ENCODE data around the gene MEPE.

The MEPE gene

GRCh38 chr4:87863486-87863885 lies 30.7 kb downstream of the MEPE start:
- no peaks in the 10 kb centered on the region for H3K27me3 Mint-ChIP-seq (ENCODE audit: low read depth)
- no peak for TF ChIP-seq CTCF (IDR thresholded peaks at IDR 0.05; ENCODE audit: unreplicated experiment in 3 of 3)
- H3K4me1 Mint-ChIP-seq = peaks cover 13% of the 10 kb centered on the region

GRCh38 chr4:87864321-87864720 lies 31.6 kb downstream of the MEPE start:
- Mint-ChIP-seq H3K4me1 (peaks cover 13% of the 10 kb centered on the region), H3K27ac (peak overlapping the region in 2 of 3 experiments; percentile 43), H3K4me3 (no peak overlapping the region), H3K9me3 (no peaks in the 10 kb centered on the region), H3K36me3 (ENCODE audit: low read depth) (no peaks in the 10 kb centered on the region), H3K27me3 (ENCODE audit: low read depth) (no peaks in the 10 kb centered on the region)
- TF ChIP-seq CTCF (IDR thresholded peaks at IDR 0.05; ENCODE audit: unreplicated experiment in 3 of 3) = no peak

More at GRCh38 chr4:87863486-87863885, 30.7 kb downstream of the MEPE start:
- H3K4me3 Mint-ChIP-seq = no peak overlapping the region
- H3K9me3 Mint-ChIP-seq = no peaks in the 10 kb centered on the region
- no peaks in the 10 kb centered on the region for H3K36me3 Mint-ChIP-seq (ENCODE audit: low read depth)
- no peak overlapping the region for H3K27ac Mint-ChIP-seq

- peaks cover 13% of the 10 kb centered on the region for H3K4me1 Mint-ChIP-seq
- TF ChIP-seq CTCF (IDR thresholded peaks at IDR 0.05; ENCODE audit: unreplicated experiment in 3 of 3) = no peak
- no peaks in the 10 kb centered on the region for H3K36me3 Mint-ChIP-seq (ENCODE audit: low read depth)
- no peaks in the 10 kb centered on the region for H3K27me3 Mint-ChIP-seq (ENCODE audit: low read depth)
- H3K27ac Mint-ChIP-seq = peak overlapping the region; percentile 11 to 44 (median 43)
- H3K4me3 Mint-ChIP-seq = no peak overlapping the region
- H3K9me3 Mint-ChIP-seq = no peaks in the 10 kb centered on the region
Observed at GRCh38 chr4:87865288-87865687, 32.5 kb downstream of the MEPE start.

- no peaks in the 10 kb centered on the region for H3K27me3 Mint-ChIP-seq (ENCODE audit: low read depth)
- no peaks in the 10 kb centered on the region for H3K36me3 Mint-ChIP-seq (ENCODE audit: low read depth)
- H3K4me3 Mint-ChIP-seq = no peak overlapping the region
- no peak for TF ChIP-seq CTCF (IDR thresholded peaks at IDR 0.05; ENCODE audit: unreplicated experiment in 3 of 3)
- H3K4me1 Mint-ChIP-seq = peaks cover 13% of the 10 kb centered on the region
- no peaks in the 10 kb centered on the region for H3K9me3 Mint-ChIP-seq
- H3K27ac Mint-ChIP-seq = peak overlapping the region in 2 of 3 experiments; percentile 43 to 55
Observed at GRCh38 chr4:87865960-87866598, 33.3 kb downstream of the MEPE start.

- Mint-ChIP-seq H3K27ac (no peak overlapping the region), H3K4me1 (peaks cover 13% of the 10 kb centered on the region), H3K27me3 (ENCODE audit: low read depth) (no peaks in the 10 kb centered on the region), H3K4me3 (no peak overlapping the region), H3K9me3 (no peaks in the 10 kb centered on the region), H3K36me3 (ENCODE audit: low read depth) (no peaks in the 10 kb centered on the region)
- no peak for TF ChIP-seq CTCF (IDR thresholded peaks at IDR 0.05; ENCODE audit: unreplicated experiment in 3 of 3)
Observed at GRCh38 chr4:87868522-87868921, 35.8 kb downstream of the MEPE start.

- H3K4me3 Mint-ChIP-seq = no peak overlapping the region
- no peaks in the 10 kb centered on the region for H3K36me3 Mint-ChIP-seq (ENCODE audit: low read depth)
- no peak overlapping the region for H3K27ac Mint-ChIP-seq
- H3K27me3 Mint-ChIP-seq (ENCODE audit: low read depth) = no peaks in the 10 kb centered on the region
- TF ChIP-seq CTCF (IDR thresholded peaks at IDR 0.05; ENCODE audit: unreplicated experiment in 3 of 3) = no peak
- H3K9me3 Mint-ChIP-seq = no peaks in the 10 kb centered on the region
- H3K4me1 Mint-ChIP-seq = no peaks in the 10 kb centered on the region
Observed at GRCh38 chr4:87872028-87872427, 39.3 kb downstream of the MEPE start.

Measured in nephron (organoid).